K562 (cell line): ENCODE data around the gene DNAJB7. TPM values are rescaled to one million over a fixed set of nuclear protein-coding genes. Genes with fewer than 3 reads are reported as not detected.
A peak's percentile ranks its signal among the peaks of the same experiment; 100 is the strongest.

Experiments used
- CHD4 ChIP-seq: fragments of 200-600 bp; sonication (generic); IDR thresholded peaks from 3 replicates; pipeline ENCODE4 v1.6.1; 2012; ENCODE audit warnings: low read depth, mild to moderate bottlenecking, mixed read lengths, low read length, inconsistent platforms; ENCODE audit not compliant: insufficient read depth, insufficient replicate concordance, poor library complexity, severe bottlenecking
- CREBBP ChIP-seq: IDR thresholded peaks from one replicate; pipeline ENCODE4 v1.6.1; 2012; ENCODE audit warnings: low read depth, mild to moderate bottlenecking, control low read depth, inconsistent platforms, low read length
- GATAD2A ChIP-seq: fragments of 450-650 bp; IDR thresholded peaks from 2 replicates; pipeline ENCODE4 v1.6.1; 2017
- HEY1 ChIP-seq: fragments of 250-450 bp; sonication (Bioruptor Pico); IDR thresholded peaks from 2 replicates; pipeline ENCODE4 v1.5.0; 2020; ENCODE audit warnings: mild to moderate bottlenecking, moderate library complexity, borderline replicate concordance
- L3MBTL2 ChIP-seq: fragments of 450-650 bp; IDR thresholded peaks from 2 replicates; pipeline ENCODE4 v1.6.1; 2016; ENCODE audit warnings: mild to moderate bottlenecking, moderate library complexity
- MCM3 ChIP-seq: fragments of 450-650 bp; IDR thresholded peaks from 2 replicates; pipeline ENCODE4 v1.6.1; 2016
- MEF2D ChIP-seq: conservative IDR thresholded peaks from 2 replicates; pipeline ENCODE4 v1.6.1; 2016; ENCODE audit warnings: low read depth, missing genetic modification characterization, missing compliant biosample characterization
- MYBL2 ChIP-seq, 2 experiments: fragments of 450-650 bp in 1 of 2; sonication (generic) in 1 of 2; formaldehyde crosslinking in 1 of 2; IDR thresholded peaks; 2 replicates each; pipeline versions ENCODE4 v1.6.1 to v1.8.1; 2017 to 2022; ENCODE audit warnings: borderline replicate concordance in 1 of 2, inconsistent platforms in 1 of 2, low read depth in 1 of 2, mild to moderate bottlenecking in 1 of 2, missing genetic modification reagents in 1 of 2, moderate library complexity in 1 of 2
- NCOA1 ChIP-seq: fragments of 450-650 bp; IDR thresholded peaks from 2 replicates; pipeline ENCODE4 v1.6.1; 2016; ENCODE audit warnings: low read depth
- NR2C1 ChIP-seq, 2 experiments: fragments of 450-650 bp; IDR thresholded peaks; 2 replicates each; pipeline ENCODE4 v1.6.1; 2017; ENCODE audit warnings: mild to moderate bottlenecking in 2 of 2, antibody characterized with exemption in 1 of 2, inconsistent platforms in 1 of 2, missing compliant biosample characterization in 1 of 2, missing genetic modification characterization in 1 of 2
- PHB2 ChIP-seq: fragments of 450-650 bp; IDR thresholded peaks from 2 replicates; pipeline ENCODE4 v1.6.1; 2017; ENCODE audit warnings: low read depth
- POLR2AphosphoS2 ChIP-seq: IDR thresholded peaks from 2 replicates; pipeline ENCODE4 v1.6.1; 2012; ENCODE audit warnings: low read length, improper control_type of control experiment
- PTTG1 ChIP-seq: fragments of 450-650 bp; IDR thresholded peaks from 2 replicates; pipeline ENCODE4 v1.6.1; 2016; ENCODE audit warnings: low read depth, mild to moderate bottlenecking, missing genetic modification characterization, missing compliant biosample characterization
- RBM15 ChIP-seq: fragments of 200-400 bp; formaldehyde crosslinking; IDR thresholded peaks from 2 replicates; pipeline ENCODE4 v1.6.1; 2018; ENCODE audit warnings: mild to moderate bottlenecking, low read length, moderate library complexity; ENCODE audit not compliant: insufficient read depth
- RBM25 ChIP-seq: fragments of 200-400 bp; formaldehyde crosslinking; IDR thresholded peaks from 2 replicates; pipeline ENCODE4 v1.6.1; 2018; ENCODE audit warnings: low read length, low read depth, moderate library complexity; ENCODE audit not compliant: severe bottlenecking
- SIN3A ChIP-seq, 2 experiments: fragments of 150-350 bp in 1 of 2; IDR thresholded peaks; 2 replicates each; pipeline ENCODE4 v1.6.1; 2011 to 2016; ENCODE audit warnings: borderline replicate concordance in 2 of 2, low read depth in 2 of 2, low read length in 2 of 2, mild to moderate bottlenecking in 2 of 2, moderate library complexity in 2 of 2; ENCODE audit not compliant: control insufficient read depth in 1 of 2
- TAF7 ChIP-seq: fragments of 450-650 bp; IDR thresholded peaks from 2 replicates; pipeline ENCODE4 v1.6.1; 2016; ENCODE audit warnings: missing genetic modification characterization, missing compliant biosample characterization
- TAL1 ChIP-seq: fragments of 450-650 bp; IDR thresholded peaks from 2 replicates; pipeline ENCODE4 v1.6.1; 2016; ENCODE audit warnings: mild to moderate bottlenecking
- ZBTB17 ChIP-seq: fragments of 450-650 bp; formaldehyde crosslinking; IDR thresholded peaks from 2 replicates; pipeline ENCODE4 v1.4.0; 2020; ENCODE audit warnings: mild to moderate bottlenecking
- ZNF143 ChIP-seq: sonication (generic); formaldehyde crosslinking; IDR thresholded peaks from 2 replicates; pipeline ENCODE4 v1.9.0; 2022; ENCODE audit warnings: mild to moderate bottlenecking, missing genetic modification reagents
- ZNF24 ChIP-seq: fragments of 450-650 bp; IDR thresholded peaks from 2 replicates; pipeline ENCODE4 v1.6.1; 2016
- ZNF507 ChIP-seq: conservative IDR thresholded peaks from 2 replicates; pipeline ENCODE4 v1.6.1; 2017; ENCODE audit warnings: missing genetic modification characterization, missing compliant biosample characterization
- ZNF785 ChIP-seq: fragments of 250-450 bp; sonication (Bioruptor Pico); IDR thresholded peaks from 2 replicates; pipeline ENCODE4 v1.4.0; 2020; ENCODE audit warnings: mild to moderate bottlenecking
- polyA plus RNA-seq, 8 experiments: library from polyadenylated mRNA; depleted of rRNA in 4 of 8; stranded (reverse) in 5 of 8; unstranded in 3 of 8; fragments of >200 nt; fragmentation: Nextera tagmentation in 2 of 8; fragmentation: Illumina TruSeq in 1 of 8; extraction: Ambion mirVana in 2 of 8; extraction: Trizol in 1 of 8; gene quantifications; 2 replicates each; pipeline versions ENCODE4 v1.2.1 to v1.2.3, GENCODE V29; 2011 to 2014; ENCODE audit warnings: inconsistent platforms in 1 of 8, missing spikeins in 1 of 8
- total RNA-seq, 7 experiments: library from RNA; depleted of rRNA in 6 of 7; stranded (reverse); fragments of >200 nt in 6 of 7; fragmentation: Illumina TruSeq in 2 of 7; extraction: Trizol in 2 of 7; gene quantifications; 2 replicates each; pipeline versions ENCODE4 v1.2.1 to v1.2.3, GENCODE V29; 2011 to 2021; ENCODE audit warnings: low replicate concordance in 1 of 7
- TF ChIP-seq, protein P1 (sequence below): IDR thresholded peaks from 2 replicates; pipeline ENCODE4 v1.6.1; 2011; ENCODE audit warnings: borderline replicate concordance, low read depth, mild to moderate bottlenecking, moderate library complexity, low read length; ENCODE audit not compliant: insufficient read depth, poor library complexity, severe bottlenecking
- TF ChIP-seq, protein P2 (sequence below): conservative IDR thresholded peaks from 2 replicates; pipeline ENCODE4 v1.6.1; 2011; ENCODE audit warnings: low read depth, mild to moderate bottlenecking, low read length; ENCODE audit not compliant: control insufficient read depth
- TF ChIP-seq, protein P3 (sequence below): IDR thresholded peaks from 3 replicates; pipeline ENCODE4 v1.6.1; 2011; ENCODE audit warnings: borderline replicate concordance, mild to moderate bottlenecking; ENCODE audit not compliant: insufficient read length, insufficient read depth

Gene DNAJB7
- total and polyA plus RNA-seq, 9 of the 15 experiments (the other 6 are each of a cell fraction or from before 2014, with no cell fraction given): 0.13 to 0.21 TPM; not detected in 7

DNA sequence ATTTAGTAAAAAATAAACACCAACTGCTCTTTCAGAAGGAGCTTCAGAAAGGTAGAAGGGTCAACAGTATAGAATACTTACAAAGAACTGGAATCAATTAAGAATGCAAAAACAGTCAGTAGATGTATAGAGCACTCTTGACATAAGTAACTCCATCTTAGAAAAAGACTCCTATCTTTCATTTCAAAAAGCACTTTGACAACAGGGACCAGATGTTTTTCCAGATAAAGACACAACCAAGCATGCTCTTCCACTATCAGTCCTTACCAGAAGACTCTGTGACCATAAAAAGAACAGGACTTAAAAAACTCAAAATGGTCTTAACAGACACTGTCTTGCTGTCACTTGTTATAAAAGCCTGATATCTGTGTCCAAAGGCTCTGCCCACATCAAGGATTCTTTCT lies 48.0 kb downstream of the DNAJB7 start (continued):
- TF ChIP-seq ZNF507 (tag) (peak; percentile 74), ZNF24 (no peak; the same call in 1 of the 2 replicates), ZBTB17 (CRISPR knock-in tag) (peak; percentile 98), L3MBTL2 (peak; percentile 39; the same call in 1 of the 2 replicates), PTTG1 (tag) (peak; percentile 100), MYBL2 (IDR thresholded peaks at IDR 0.05; ENCODE audit: low read depth) (no peak; the same call in 1 of the 2 replicates), MYBL2 (CRISPR knock-in tag; IDR thresholded peaks at IDR 0.05; ENCODE audit: borderline replicate concordance) (no peak), MEF2D (peak; percentile 100), PHB2 (peak; percentile 88), POLR2AphosphoS2 (no peak), GATAD2A (peak; percentile 100), TAL1 (peak; percentile 99), ZNF143 (no peak), CREBBP (no peak), SIN3A (IDR thresholded peaks at IDR 0.05; ENCODE audit: borderline replicate concordance in 2 of 2, control insufficient read depth in 1 of 2, low read depth in 2 of 2, low read length in 2 of 2) (no peak), MCM3 (no peak), TAF7 (tag) (peak; percentile 95), NCOA1 (peak; percentile 79), CHD4 (no peak), NR2C1 (IDR thresholded peaks at IDR 0.05) (no peak), NR2C1 (tag; IDR thresholded peaks at IDR 0.05) (peak; percentile 98), RBM15 (no peak), HEY1 (CRISPR knock-in tag) (peak; percentile 98), ZNF785 (CRISPR knock-in tag) (peak; percentile 86; the same call in 1 of the 2 replicates), RBM25 (no peak)
- TF ChIP-seq, protein P1, sequence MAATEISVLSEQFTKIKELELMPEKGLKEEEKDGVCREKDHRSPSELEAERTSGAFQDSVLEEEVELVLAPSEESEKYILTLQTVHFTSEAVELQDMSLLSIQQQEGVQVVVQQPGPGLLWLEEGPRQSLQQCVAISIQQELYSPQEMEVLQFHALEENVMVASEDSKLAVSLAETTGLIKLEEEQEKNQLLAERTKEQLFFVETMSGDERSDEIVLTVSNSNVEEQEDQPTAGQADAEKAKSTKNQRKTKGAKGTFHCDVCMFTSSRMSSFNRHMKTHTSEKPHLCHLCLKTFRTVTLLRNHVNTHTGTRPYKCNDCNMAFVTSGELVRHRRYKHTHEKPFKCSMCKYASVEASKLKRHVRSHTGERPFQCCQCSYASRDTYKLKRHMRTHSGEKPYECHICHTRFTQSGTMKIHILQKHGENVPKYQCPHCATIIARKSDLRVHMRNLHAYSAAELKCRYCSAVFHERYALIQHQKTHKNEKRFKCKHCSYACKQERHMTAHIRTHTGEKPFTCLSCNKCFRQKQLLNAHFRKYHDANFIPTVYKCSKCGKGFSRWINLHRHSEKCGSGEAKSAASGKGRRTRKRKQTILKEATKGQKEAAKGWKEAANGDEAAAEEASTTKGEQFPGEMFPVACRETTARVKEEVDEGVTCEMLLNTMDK: no peak
- TF ChIP-seq, protein P2, sequence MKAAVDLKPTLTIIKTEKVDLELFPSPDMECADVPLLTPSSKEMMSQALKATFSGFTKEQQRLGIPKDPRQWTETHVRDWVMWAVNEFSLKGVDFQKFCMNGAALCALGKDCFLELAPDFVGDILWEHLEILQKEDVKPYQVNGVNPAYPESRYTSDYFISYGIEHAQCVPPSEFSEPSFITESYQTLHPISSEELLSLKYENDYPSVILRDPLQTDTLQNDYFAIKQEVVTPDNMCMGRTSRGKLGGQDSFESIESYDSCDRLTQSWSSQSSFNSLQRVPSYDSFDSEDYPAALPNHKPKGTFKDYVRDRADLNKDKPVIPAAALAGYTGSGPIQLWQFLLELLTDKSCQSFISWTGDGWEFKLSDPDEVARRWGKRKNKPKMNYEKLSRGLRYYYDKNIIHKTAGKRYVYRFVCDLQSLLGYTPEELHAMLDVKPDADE: no peak
- TF ChIP-seq, protein P3, sequence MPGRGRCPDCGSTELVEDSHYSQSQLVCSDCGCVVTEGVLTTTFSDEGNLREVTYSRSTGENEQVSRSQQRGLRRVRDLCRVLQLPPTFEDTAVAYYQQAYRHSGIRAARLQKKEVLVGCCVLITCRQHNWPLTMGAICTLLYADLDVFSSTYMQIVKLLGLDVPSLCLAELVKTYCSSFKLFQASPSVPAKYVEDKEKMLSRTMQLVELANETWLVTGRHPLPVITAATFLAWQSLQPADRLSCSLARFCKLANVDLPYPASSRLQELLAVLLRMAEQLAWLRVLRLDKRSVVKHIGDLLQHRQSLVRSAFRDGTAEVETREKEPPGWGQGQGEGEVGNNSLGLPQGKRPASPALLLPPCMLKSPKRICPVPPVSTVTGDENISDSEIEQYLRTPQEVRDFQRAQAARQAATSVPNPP: no peak
